Fibroblast of lung (primary cell): ENCODE results near the gene RND3.

Experiments used
- EZH2 ChIP-seq: IDR thresholded peaks from 2 replicates; pipeline ENCODE4 v1.5.1; 2012; ENCODE audit warnings: low read length, control low read depth, mild to moderate bottlenecking; ENCODE audit errors: missing control alignments
- TF ChIP-seq, protein P1 (sequence below), 2 donors: IDR thresholded peaks in 1 of 2; conservative IDR thresholded peaks in 1 of 2; 1 replicate in 1 of 2; 2 replicates in 1 of 2; pipeline ENCODE4 v1.5.1; 2011 to 2012; ENCODE audit warnings: low read length in 2 of 2, control low read depth in 1 of 2, inconsistent platforms in 1 of 2, low read depth in 1 of 2, mild to moderate bottlenecking in 1 of 2

DNA sequence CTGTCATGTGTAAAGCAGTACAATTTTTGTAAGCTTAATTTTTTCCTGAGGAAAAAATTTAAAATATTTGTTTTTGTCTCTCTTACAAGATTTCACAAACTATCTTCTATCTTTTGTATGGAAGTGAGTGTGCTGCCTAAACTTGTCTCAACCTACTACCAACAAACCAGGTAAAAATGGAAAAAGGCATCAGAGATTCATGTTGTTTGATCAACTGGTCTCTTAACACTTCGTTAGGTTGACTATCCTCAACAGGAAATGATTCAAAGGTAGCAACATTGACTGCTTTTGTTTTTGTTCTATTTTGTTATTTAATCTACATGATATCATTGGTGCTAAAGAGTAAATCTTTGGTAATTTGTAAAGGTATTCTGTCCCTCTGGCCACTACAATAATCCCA, 47.7 kb upstream of the RND3 start:
- TF ChIP-seq EZH2: no peak
- TF ChIP-seq, protein P1, sequence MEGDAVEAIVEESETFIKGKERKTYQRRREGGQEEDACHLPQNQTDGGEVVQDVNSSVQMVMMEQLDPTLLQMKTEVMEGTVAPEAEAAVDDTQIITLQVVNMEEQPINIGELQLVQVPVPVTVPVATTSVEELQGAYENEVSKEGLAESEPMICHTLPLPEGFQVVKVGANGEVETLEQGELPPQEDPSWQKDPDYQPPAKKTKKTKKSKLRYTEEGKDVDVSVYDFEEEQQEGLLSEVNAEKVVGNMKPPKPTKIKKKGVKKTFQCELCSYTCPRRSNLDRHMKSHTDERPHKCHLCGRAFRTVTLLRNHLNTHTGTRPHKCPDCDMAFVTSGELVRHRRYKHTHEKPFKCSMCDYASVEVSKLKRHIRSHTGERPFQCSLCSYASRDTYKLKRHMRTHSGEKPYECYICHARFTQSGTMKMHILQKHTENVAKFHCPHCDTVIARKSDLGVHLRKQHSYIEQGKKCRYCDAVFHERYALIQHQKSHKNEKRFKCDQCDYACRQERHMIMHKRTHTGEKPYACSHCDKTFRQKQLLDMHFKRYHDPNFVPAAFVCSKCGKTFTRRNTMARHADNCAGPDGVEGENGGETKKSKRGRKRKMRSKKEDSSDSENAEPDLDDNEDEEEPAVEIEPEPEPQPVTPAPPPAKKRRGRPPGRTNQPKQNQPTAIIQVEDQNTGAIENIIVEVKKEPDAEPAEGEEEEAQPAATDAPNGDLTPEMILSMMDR (conservative IDR thresholded peaks at IDR 0.05 in 1 of 2, IDR thresholded peaks at IDR 0.05 in 1 of 2; ENCODE audit: low read depth in 1 of 2, low read length in 2 of 2): no peak
